ENCODE measurements around the gene SERPINA5. TPM values are rescaled to one million over a fixed set of nuclear protein-coding genes. Genes with fewer than 3 reads are reported as not detected.

The SERPINA5 gene
- total RNA-seq, 4 donors from 2014 or later: 2.3 to 8.4 (median 3.7) TPM

DNA sequence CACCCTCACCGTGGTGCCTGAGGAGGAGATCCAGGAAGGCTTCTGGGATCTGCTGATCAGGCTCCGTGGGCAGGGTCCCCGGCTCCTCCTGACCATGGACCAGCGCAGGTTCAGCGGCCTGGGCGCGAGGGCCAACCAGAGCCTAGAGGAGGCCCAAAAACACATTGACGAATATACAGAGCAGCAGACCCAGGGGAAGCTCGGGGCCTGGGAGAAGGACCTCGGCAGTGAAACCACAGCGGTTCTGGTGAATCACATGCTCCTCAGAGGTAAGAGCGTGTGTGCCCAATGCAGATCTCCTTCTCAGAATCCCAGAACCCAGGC, 60.4 kb downstream of the SERPINA5 start:
- ATAC-seq: no peak
- H3K4me3 ChIP-seq: no peak overlapping the region
- no peaks in the 10 kb centered on the region for H3K9me3 ChIP-seq
- H3K4me1 ChIP-seq: no peaks in the 10 kb centered on the region
- H3K27me3 ChIP-seq: peaks cover 5% of the 10 kb centered on the region
- TF ChIP-seq POLR2A (IDR thresholded peaks at IDR 0.05): no peak
- TF ChIP-seq EP300 (IDR thresholded peaks at IDR 0.05): no peak
- TF ChIP-seq, protein P1, sequence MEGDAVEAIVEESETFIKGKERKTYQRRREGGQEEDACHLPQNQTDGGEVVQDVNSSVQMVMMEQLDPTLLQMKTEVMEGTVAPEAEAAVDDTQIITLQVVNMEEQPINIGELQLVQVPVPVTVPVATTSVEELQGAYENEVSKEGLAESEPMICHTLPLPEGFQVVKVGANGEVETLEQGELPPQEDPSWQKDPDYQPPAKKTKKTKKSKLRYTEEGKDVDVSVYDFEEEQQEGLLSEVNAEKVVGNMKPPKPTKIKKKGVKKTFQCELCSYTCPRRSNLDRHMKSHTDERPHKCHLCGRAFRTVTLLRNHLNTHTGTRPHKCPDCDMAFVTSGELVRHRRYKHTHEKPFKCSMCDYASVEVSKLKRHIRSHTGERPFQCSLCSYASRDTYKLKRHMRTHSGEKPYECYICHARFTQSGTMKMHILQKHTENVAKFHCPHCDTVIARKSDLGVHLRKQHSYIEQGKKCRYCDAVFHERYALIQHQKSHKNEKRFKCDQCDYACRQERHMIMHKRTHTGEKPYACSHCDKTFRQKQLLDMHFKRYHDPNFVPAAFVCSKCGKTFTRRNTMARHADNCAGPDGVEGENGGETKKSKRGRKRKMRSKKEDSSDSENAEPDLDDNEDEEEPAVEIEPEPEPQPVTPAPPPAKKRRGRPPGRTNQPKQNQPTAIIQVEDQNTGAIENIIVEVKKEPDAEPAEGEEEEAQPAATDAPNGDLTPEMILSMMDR (IDR thresholded peaks at IDR 0.05): no peak
- no peak for TF ChIP-seq POLR2AphosphoS5 (IDR thresholded peaks at IDR 0.05)
- 83% methylated on average over 1 of the region's 12 CpGs; no CpG with 5 or more reads in 1 of the 2 donors for WGBS, 2 donors (ENCODE audit: low coverage in 1 of 2)
- H3K27ac ChIP-seq: no peak overlapping the region
- H3K36me3 ChIP-seq: no peaks in the 10 kb centered on the region

Other genes with a start within 250 kb of the SERPINA5 start
- not detected for gene SERPINA2, start 214.7 kb upstream of the SERPINA5 start, total RNA-seq
- gene SERPINA1, start 192.8 kb upstream of the SERPINA5 start, total RNA-seq: 10 to 100 TPM in 2 of 4 donors, 1 to 10 TPM in 2; 1.7 to 22.1 (median 9.4) TPM
- gene SERPINA11, start 128.6 kb upstream of the SERPINA5 start, total RNA-seq: not detected
- not detected for gene SERPINA9, start 105.2 kb upstream of the SERPINA5 start, total RNA-seq
- gene SERPINA12, start 72.0 kb upstream of the SERPINA5 start, total RNA-seq: not detected
- not detected for gene SERPINA4, start 20.0 kb upstream of the SERPINA5 start, total RNA-seq
- gene SERPINA3, start 31.0 kb downstream of the SERPINA5 start, total RNA-seq: 100 to 1,000 TPM in 3 of 4 donors, 10 to 100 TPM in 1; 58.4 to 263 (median 215) TPM
- gene GSC, start 188.7 kb downstream of the SERPINA5 start, total RNA-seq: 1 to 10 TPM in 1 of 4 donors, not detected in 3; 3.5 TPM

All from gastroesophageal sphincter (tissue), 4 donors.